GM21381 (cell line): ENCODE results near the gene ASB13.
"Not testable (repeated sequence)": the region's sequence is repeated elsewhere in the genome, so short reads cannot be mapped to it uniquely, and the experiment has no call there.

Experiments used
- ATAC-seq: cut with Tn5 transposase; IDR thresholded peaks from one replicate; pipeline ENCODE4 v1.9.1; 2021; ENCODE audit warnings: mild to moderate bottlenecking, moderate library complexity; ENCODE audit not compliant: unreplicated experiment

Gene ASB13

DNA sequence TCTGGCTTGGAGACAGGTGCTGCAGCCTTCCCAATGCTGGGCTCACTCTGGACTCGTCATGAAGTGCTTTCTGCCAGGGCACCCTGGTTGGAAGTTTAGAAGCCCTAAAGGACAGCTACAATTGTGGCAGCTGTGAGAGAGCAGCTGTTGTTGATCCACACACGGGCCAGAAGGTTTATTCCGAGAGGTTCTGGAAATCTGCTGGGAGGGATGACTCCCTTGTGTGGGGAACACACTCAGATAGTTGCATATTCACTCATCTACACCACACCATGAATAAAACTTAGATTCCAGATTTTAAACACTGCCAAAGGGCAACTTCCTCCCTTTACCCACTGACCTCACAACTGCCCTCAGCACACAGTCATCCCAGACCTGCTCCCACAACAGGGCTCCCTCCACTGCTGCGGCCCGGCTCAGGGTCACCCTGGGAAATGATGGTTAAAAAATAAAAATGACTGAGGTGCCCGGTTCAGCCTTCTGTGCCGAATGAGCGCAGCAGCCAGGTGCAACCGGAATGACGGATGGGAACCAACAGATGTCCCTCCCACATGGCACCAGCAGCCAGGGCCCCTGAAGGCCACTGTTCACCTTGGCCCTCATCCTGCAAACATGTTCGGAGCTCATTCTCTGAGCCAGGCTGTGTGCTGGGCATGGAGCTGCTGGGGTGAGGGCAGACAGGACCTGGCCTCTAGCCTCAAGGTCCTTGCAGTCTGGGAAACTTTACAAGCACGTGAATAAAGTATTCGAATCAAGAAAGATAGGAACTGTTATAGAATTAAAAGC, 40.2 kb downstream of the ASB13 start:
- no peak for ATAC-seq

GRCh38 chr10:5624701-5625100, 41.7 kb downstream of the ASB13 start:
- no peak for ATAC-seq

DNA sequence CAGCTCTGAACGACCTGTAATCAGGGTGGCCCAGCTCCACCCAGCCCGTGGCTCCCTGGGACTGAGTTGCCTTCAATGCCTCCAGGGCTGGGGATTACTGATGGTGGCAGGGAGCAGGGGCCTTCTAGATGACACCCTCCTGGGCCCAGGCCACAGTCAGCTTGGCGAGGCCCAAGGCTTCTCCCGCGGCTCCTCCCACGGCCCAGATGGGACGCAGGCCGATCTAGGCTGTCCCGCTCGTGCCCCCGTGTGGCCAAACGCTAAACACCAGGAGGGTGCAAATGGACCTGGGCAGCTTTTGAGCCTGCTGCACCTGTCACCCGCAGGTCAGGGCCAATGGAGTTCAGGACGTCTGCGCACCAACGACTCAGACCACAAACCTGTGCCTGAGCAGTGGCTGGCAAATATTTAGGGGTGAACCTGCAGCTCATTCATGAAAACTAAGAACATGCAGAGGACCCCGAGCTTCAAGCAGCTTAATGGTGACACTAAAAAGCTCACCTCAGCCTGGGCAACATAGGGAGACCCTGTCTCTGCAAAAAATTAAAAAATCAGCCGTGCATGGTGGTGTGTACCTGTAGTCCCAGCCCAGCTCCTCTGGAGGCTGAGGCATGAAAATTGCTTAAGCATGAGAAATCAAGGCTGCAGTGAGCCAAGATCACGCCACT, 43.2 kb downstream of the ASB13 start:
- ATAC-seq = peak; percentile 85

GRCh38 chr10:5622186-5622960, 44.0 kb downstream of the ASB13 start:
- ATAC-seq = no peak

DNA sequence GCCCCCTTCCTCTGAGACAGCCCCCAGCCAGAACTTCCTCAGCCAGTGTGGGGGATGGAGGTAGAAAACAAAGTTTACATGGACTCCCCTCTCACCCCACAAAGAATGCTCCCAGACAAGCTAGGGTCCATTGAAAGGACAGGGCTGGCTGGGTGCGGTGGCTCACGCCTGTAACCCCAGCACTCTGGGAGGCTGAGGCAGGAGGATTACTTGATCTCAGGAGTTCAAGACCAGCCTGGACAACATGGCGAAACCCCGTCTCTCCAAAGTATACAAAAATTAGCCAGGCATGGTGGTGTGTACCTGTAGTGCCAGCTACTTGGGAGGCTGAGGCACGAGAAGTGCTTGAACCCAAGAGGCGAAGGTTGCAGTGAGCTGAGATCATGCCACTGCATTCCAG, 45.0 kb downstream of the ASB13 start:
- not testable (repeated sequence) for ATAC-seq

DNA sequence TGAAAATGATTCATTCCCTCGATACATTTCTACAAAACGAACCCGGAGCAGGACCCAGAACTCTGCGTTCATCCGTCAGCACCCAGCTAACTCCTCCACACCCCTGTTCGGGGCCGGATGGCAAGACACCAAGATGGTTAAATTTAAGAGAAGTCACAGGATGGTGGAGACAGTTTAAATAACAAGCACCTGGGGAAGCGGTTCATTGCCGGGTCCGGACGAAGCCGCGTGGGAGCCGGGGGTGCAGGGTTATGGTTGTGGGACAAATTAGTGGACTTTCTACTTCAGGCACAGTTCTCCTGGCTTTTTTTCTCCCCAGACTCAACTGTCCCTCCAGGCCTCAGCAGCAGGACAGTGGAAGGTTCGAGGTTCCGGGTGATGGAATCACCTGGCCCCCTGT, 45.4 kb downstream of the ASB13 start:
- no peak for ATAC-seq

DNA sequence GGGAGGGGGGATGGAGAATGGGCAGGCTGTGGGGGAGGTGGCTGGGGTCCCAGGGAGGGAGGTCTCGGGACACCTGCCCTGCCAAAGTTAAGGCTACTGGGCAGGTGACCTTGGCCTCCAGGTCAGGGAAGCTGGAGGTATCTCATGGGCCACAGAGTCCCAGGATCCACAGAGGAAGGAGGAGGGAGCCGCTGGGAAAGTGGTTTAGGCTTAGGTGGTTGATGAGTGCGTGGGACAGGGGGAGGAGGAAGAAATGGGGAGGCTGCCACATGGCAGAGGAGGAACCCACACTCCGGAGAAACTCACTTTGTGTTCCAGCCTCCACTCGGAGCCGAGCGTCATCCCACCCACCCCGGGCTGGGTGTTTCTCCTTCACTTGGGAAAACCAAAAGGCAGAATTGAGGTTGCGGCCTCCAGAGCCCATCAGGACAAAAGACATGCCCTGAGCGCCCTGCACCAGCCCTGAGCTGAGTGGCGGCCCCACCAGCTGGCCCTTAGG, 46.1 kb downstream of the ASB13 start:
- no peak for ATAC-seq

- ATAC-seq = no peak
Measured at GRCh38 chr10:5619362-5620211, 46.8 kb downstream of the ASB13 start.

- ATAC-seq = no peak
Measured at GRCh38 chr10:5618829-5619228, 47.6 kb downstream of the ASB13 start.

- ATAC-seq = no peak
Measured at GRCh38 chr10:5618042-5618441, 48.4 kb downstream of the ASB13 start.

GRCh38 chr10:5617521-5617920, 48.9 kb downstream of the ASB13 start:
- ATAC-seq = no peak

GRCh38 chr10:5616836-5617235, 49.6 kb downstream of the ASB13 start:
- ATAC-seq = no peak

DNA sequence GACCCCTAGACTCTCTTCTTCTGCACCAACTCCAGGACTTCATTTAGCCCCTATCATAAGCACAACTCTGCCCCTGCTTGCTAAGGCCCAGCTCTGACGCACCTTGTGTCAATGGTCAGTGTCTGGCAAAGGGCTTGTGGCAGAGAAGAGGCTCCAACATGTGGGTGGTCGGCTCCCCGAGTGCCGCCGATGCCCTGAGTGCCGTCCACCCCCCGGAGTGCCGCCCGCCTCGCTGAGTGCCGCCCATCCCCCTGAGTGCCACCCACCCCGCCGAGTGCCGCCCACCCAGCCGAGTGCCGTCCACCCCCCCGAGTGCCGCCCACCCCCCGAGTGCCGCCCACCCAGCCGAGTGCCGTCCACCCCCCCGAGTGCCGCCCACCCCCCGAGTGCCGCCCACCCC, 50.3 kb downstream of the ASB13 start:
- ATAC-seq = no peak

DNA sequence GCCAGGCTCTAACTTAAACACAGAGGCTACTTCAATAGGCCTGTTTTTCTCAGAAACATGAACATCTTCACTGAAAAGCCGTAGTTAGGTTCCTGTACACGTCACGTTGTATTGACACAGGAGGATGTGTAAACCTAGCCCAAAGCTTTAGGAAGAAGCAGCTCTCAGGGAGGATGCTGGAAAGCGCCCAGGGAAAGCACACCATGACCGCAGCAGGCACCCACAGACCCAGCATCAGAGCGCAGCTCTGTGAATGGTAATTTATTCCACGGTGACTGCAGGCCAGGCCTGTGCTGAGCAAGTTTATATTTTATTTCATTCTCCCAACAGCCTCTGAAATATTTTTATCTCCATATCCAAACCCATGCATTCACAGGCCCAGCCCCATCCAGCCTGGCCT, 51.1 kb downstream of the ASB13 start:
- no peak for ATAC-seq

DNA sequence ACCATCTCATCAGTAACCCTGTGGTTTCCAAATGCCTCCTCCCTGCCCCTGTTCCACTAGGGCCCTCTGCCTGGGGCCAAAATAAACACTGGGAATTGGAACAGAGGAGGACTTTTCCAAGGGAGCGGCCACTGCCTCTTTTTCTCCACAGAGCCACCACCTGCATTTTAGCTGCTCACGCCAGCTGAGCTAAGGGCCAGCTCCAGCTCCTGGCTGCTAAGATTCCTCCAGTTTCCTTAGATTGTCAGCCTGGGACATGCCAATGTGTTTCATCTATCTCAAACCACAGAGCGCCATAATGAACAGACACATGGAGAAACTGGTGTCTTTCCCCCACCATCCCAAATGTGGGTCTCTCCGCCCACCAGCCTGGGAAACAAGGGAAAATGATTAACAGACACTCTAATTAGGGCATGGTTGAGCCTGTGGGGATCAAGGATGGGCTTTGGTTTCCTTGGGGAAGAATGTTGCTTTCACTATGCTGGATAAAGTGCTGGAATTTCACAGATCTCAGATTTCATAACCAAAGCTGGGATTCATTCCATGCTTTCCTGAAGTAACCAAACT, 52.2 kb downstream of the ASB13 start:
- no peak for ATAC-seq

DNA sequence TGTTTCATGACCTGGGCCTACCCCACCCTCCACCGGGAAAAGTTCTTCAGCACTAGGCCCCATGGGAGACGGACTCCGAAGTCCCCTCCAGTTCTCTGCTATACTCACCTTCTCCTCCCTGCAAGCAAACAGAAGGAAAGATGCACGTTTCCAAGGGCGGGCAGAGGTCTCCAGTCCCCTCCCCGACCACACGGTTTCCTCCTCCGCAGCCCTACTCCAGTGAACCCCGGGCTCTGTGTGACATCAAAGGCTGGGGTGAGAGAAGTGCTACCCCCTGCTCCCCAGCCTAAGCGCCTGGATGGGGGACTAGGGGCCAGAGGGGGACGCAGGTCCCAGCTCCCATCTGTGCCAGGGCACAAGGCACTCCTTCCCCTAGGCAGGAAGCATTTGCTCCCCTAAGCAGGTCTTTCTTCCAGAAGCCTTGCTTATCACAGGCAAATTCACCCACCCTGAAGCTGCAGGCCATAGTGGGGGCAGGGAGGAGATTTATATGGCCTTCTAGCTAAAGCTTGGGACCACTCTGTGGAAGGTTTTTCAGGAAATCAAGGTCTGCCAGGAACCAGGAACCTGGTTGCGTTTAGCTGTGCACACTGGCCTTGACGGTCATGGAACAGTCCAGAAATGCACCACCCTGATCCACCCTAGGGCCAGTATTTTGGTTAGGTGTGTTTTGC, 52.8 kb downstream of the ASB13 start:
- no peak for ATAC-seq

DNA sequence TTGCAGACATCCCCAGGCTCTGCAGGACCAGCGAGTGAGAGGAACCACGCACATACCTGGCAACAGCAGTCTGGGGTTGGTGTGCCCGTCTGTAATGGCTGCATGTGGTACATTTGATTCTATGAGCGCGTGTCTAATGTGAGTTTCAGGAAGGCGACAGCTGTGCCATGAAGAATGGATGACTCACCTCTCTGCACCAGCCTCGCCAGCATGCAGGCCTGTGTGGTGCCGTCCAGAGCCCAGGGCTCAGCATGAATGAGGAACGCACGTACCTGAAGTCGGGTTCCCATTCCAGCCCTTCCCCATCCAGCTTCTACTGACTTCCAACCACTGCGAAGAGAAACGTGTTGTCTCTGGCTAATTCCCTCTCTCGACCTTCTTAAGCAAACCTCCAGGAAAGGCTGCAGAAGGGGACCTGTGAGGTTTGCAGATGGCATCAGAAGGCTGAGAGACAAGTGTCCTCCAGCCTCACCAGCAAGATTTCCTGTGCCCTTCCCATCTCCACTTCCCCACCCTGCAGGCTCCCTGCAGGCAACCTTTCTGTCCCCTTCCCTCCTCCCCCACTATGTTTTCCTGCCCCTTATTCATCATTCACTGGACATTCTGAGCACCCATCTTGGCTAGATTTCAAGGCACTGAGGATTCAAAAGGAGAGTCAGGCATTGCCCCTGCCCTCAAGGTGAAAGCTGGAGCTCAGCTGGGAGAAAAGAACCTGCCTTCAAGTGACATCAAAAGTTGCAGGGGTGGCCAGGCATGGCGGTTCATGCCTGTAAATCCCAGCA, 54.3 kb downstream of the ASB13 start:
- no peak for ATAC-seq

DNA sequence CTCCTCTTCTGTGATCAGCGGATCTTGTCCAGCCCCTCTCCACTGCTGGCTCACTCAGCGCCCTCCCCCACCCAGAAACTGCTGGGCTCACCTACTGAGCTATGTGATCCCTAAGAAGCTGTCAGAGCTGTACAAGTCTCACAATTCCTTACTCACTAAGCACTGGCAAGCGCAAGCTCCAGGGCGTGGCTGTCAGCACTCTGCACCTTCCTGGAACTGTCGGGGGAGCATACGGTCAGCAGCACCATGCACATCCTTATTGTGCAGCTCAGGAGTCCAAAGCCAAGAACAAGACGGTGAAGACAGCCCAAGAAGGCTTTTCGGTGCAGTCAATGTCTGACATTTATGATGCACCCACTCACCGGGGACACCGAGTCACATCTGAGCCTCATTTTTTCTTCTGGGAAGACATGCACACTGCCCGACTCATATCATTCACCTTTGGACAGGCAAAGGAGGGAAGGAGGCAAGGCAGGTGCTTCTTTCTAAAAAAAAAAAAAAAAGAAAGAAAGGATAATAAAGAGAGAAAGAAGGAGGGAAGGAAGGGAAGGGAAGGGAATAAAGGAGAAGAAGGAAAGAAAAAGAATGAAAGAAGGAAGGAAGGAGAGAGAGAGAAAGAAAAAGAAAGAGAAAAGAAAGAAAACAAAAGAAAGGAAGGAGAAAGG, 56.3 kb downstream of the ASB13 start:
- ATAC-seq = no peak
